ENCODE measurements around the gene SPEF1.
"Not testable (repeated sequence)": the region's sequence is repeated elsewhere in the genome, so short reads cannot be mapped to it uniquely, and the experiment has no call there.

SPEF1 gene

GRCh38 chr20:3781153-3781910 lies at the start of gene SPEF1:
SPEF1 (minus strand) TSS chr20:3781448; CDS start chr20:3781287, 161 bp downstream.
- DNase-seq (ENCODE audit: low read depth in 3 of 3) = peak in 1 of 3 experiments; percentile 44

- DNase-seq (ENCODE audit: low read depth in 3 of 3) = not testable (repeated sequence)
Measured at GRCh38 chr20:3829891-3830290, 48.6 kb upstream of the SPEF1 start.

- DNase-seq (ENCODE audit: low read depth in 3 of 3) = no peak
Measured at GRCh38 chr20:3828798-3829197, 47.5 kb upstream of the SPEF1 start.

GRCh38 chr20:3826420-3826819 lies 45.2 kb upstream of the SPEF1 start:
- DNase-seq (ENCODE audit: low read depth in 3 of 3) = no peak

- no peak for DNase-seq (ENCODE audit: low read depth in 3 of 3)
Measured at GRCh38 chr20:3825526-3825925, 44.3 kb upstream of the SPEF1 start.

GRCh38 chr20:3823881-3824280 lies 42.6 kb upstream of the SPEF1 start:
- no peak for DNase-seq (ENCODE audit: low read depth in 3 of 3)

GRCh38 chr20:3821996-3822395 lies 40.7 kb upstream of the SPEF1 start:
- DNase-seq (ENCODE audit: low read depth in 3 of 3) = no peak

GRCh38 chr20:3820901-3821727 lies 39.9 kb upstream of the SPEF1 start:
- DNase-seq (ENCODE audit: low read depth in 3 of 3) = no peak

- peak; percentile 80 to 90 (median 87) for DNase-seq (ENCODE audit: low read depth in 3 of 3)
Measured at GRCh38 chr20:3820048-3820900, 39.0 kb upstream of the SPEF1 start, which contains the start of gene AP5S1. AP5S1 (plus strand) TSS chr20:3820547; CDS start chr20:3822118, 1,571 bp downstream.

- DNase-seq (ENCODE audit: low read depth in 3 of 3) = no peak
Measured at GRCh38 chr20:3819411-3820047, 38.3 kb upstream of the SPEF1 start.

- DNase-seq (ENCODE audit: low read depth in 3 of 3) = no peak
Measured at GRCh38 chr20:3818155-3819151, 37.2 kb upstream of the SPEF1 start.

GRCh38 chr20:3815703-3816315 lies 34.6 kb upstream of the SPEF1 start:
- DNase-seq (ENCODE audit: low read depth in 3 of 3) = no peak

- DNase-seq (ENCODE audit: low read depth in 3 of 3) = no peak
Measured at GRCh38 chr20:3814928-3815495, 33.8 kb upstream of the SPEF1 start.

- DNase-seq (ENCODE audit: low read depth in 3 of 3) = peak in 1 of 3 experiments; percentile 44
Measured at GRCh38 chr20:3813848-3814581, 32.8 kb upstream of the SPEF1 start.

- DNase-seq (ENCODE audit: low read depth in 3 of 3) = no peak
Measured at GRCh38 chr20:3812975-3813847, 32.0 kb upstream of the SPEF1 start.

GRCh38 chr20:3812259-3812681 lies 31.0 kb upstream of the SPEF1 start:
- DNase-seq (ENCODE audit: low read depth in 3 of 3) = no peak

- peak; percentile 85 to 93 (median 86) for DNase-seq (ENCODE audit: low read depth in 3 of 3)
Measured at GRCh38 chr20:3811467-3812258, 30.4 kb upstream of the SPEF1 start.

All from stimulated activated CD4-positive, alpha-beta T cell treated with anti-CD3 and anti-CD28 coated beads, TNF-alpha, amount 100 ng/mL, for 24 hours (primary cell).